ENCODE measurements around the gene EHBP1. TPM values are rescaled to one million over a fixed set of nuclear protein-coding genes. Genes with fewer than 3 reads are reported as not detected.
"Not testable (repeated sequence)": the region's sequence is repeated elsewhere in the genome, so short reads cannot be mapped to it uniquely, and the experiment has no call there.

Gene EHBP1
- polyA plus RNA-seq, 1 donor, result 51.1 TPM

GRCh38 chr2:62704654-62705006, 883 bp upstream of the EHBP1 start:
- DNase-seq, result no peak

- peak; percentile 59 for DNase-seq
Observed at GRCh38 chr2:62705859-62706720, 577 bp downstream of the EHBP1 start.

GRCh38 chr2:62706721-62707521, 1.4 kb downstream of the EHBP1 start:
- peak; percentile 3 for DNase-seq

GRCh38 chr2:62708751-62709150, 3.2 kb downstream of the EHBP1 start:
- DNase-seq, result no peak

- DNase-seq, result no peak
Observed at GRCh38 chr2:62711832-62712494, 6.5 kb downstream of the EHBP1 start.

GRCh38 chr2:62713196-62713595, 7.7 kb downstream of the EHBP1 start:
- not testable (repeated sequence) for DNase-seq

GRCh38 chr2:62713837-62714236, 8.3 kb downstream of the EHBP1 start:
- DNase-seq, result no peak

GRCh38 chr2:62716768-62717167, 11.3 kb downstream of the EHBP1 start:
- no peak for DNase-seq

GRCh38 chr2:62717503-62718081, 12.1 kb downstream of the EHBP1 start:
- DNase-seq, result no peak

GRCh38 chr2:62718225-62718822, 12.8 kb downstream of the EHBP1 start:
- no peak for DNase-seq

- DNase-seq, result no peak
Observed at GRCh38 chr2:62719757-62720156, 14.2 kb downstream of the EHBP1 start.

- no peak for DNase-seq
Observed at GRCh38 chr2:62722679-62723078, 17.2 kb downstream of the EHBP1 start.

- DNase-seq, result no peak
Observed at GRCh38 chr2:62723253-62723652, 17.7 kb downstream of the EHBP1 start.

GRCh38 chr2:62724106-62724505, 18.6 kb downstream of the EHBP1 start:
- no peak for DNase-seq

GRCh38 chr2:62724886-62725711, 19.6 kb downstream of the EHBP1 start:
- DNase-seq, result no peak

GRCh38 chr2:62725712-62726055, 20.2 kb downstream of the EHBP1 start:
- no peak for DNase-seq

GRCh38 chr2:62727259-62727867, 21.9 kb downstream of the EHBP1 start:
- no peak for DNase-seq

- no peak for DNase-seq
Observed at GRCh38 chr2:62727876-62728566, 22.5 kb downstream of the EHBP1 start.

- no peak for DNase-seq
Observed at GRCh38 chr2:62731275-62731674, 25.8 kb downstream of the EHBP1 start.

GRCh38 chr2:62732262-62732777, 26.8 kb downstream of the EHBP1 start:
- DNase-seq, result no peak
